H1 (cell line): ENCODE results near the gene PTPRD. TPM values are rescaled to one million over a fixed set of nuclear protein-coding genes. Genes with fewer than 3 reads are reported as not detected.

ENCODE experiments used
- CTCF ChIA-PET: fragments of 300-600 bp; sonication (Branson Sonifier 250); formaldehyde crosslinking; loops from one replicate; lab custom pipeline; 2021; ENCODE audit not compliant: partially characterized antibody; lab: Charles Lee
- POLR2A ChIA-PET: fragments of 300-600 bp; sonication (Branson Sonifier 250); formaldehyde crosslinking; loops from one replicate; lab custom pipeline; 2021; ENCODE audit warnings: inconsistent platforms; ENCODE audit not compliant: partially characterized antibody; lab: Charles Lee
- DNase-seq, 2 experiments: peaks; one replicate each; pipeline versions ENCODE4 v3.0.0 to v3.0.0-alpha.2; 2010 to 2022; ENCODE audit warnings: low spot score in 2 of 2, low read depth in 1 of 2, mixed read lengths in 1 of 2
- FAIRE-seq: peaks from 2 replicates; lab custom pipeline; 2011; peaks lifted over from hg19 to GRCh38; lab: Jason Lieb, UNC
- H2AFZ ChIP-seq: 2 replicates; pipeline ENCODE4 v1.8.1; 2012; ENCODE audit warnings: low read length, inconsistent platforms
- H2AK5ac ChIP-seq: 2 replicates; pipeline ENCODE4 v1.6.1; 2013; ENCODE audit warnings: low read depth, low read length
- H2BK120ac ChIP-seq: replicated peaks from 2 replicates; pipeline ENCODE3; 2013; ENCODE audit warnings: low read depth, low read length, inconsistent platforms
- H2BK12ac ChIP-seq: 2 replicates; pipeline ENCODE4 v1.6.1; 2013; ENCODE audit warnings: low read depth, low read length
- H2BK15ac ChIP-seq: 2 replicates; pipeline ENCODE4 v1.6.1; 2013; ENCODE audit warnings: low read length
- H2BK20ac ChIP-seq: 2 replicates; pipeline ENCODE4 v1.6.1; 2013; ENCODE audit warnings: low read length
- H2BK5ac ChIP-seq: 2 replicates; pipeline ENCODE4 v1.6.1; 2013; ENCODE audit warnings: low read depth, low read length
- H3K14ac ChIP-seq: 2 replicates; pipeline ENCODE4 v1.6.1; 2013; ENCODE audit warnings: inconsistent platforms; ENCODE audit not compliant: insufficient read length
- H3K18ac ChIP-seq: 2 replicates; pipeline ENCODE4 v1.6.1; 2013; ENCODE audit warnings: low read length; ENCODE audit errors: extremely low read depth
- H3K23ac ChIP-seq: 2 replicates; pipeline ENCODE4 v1.6.1; 2013; ENCODE audit warnings: inconsistent platforms; ENCODE audit not compliant: insufficient read length
- H3K23me2 ChIP-seq: 2 replicates; pipeline ENCODE4 v1.6.1; 2013; ENCODE audit warnings: low read depth, low read length
- H3K27ac ChIP-seq: 2 replicates; pipeline ENCODE4 v1.6.1; 2011; ENCODE audit warnings: low read depth, low read length, inconsistent platforms
- H3K27me3 ChIP-seq, 4 experiments: replicated peaks in 1 of 4; 1 replicate in 1 of 4; 2 replicates in 3 of 4; pipeline versions ENCODE4 v1.6.1 to v1.8.1; 2011 to 2013; ENCODE audit warnings: low read length in 3 of 4, mild to moderate bottlenecking in 3 of 4, inconsistent platforms in 2 of 4, mixed read lengths in 2 of 4, moderate library complexity in 1 of 4; ENCODE audit not compliant: control insufficient read depth in 3 of 4, insufficient read depth in 3 of 4; ENCODE audit errors: extremely low read depth in 1 of 4
- H3K36me3 ChIP-seq, 4 experiments: 2 replicates each; pipeline versions ENCODE4 v1.6.1 to v1.8.1; 2011 to 2013; ENCODE audit warnings: mild to moderate bottlenecking in 4 of 4, low read length in 3 of 4, moderate library complexity in 2 of 4, control low read depth in 1 of 4, inconsistent platforms in 1 of 4; ENCODE audit not compliant: insufficient read depth in 4 of 4, control insufficient read depth in 2 of 4
- H3K4ac ChIP-seq: replicated peaks from 2 replicates; pipeline ENCODE3; 2013; ENCODE audit warnings: low read length, low read depth, mixed read lengths, inconsistent platforms; ENCODE audit not compliant: insufficient read length
- H3K4me1 ChIP-seq, 4 experiments: replicated peaks in 1 of 4; 1 replicate in 1 of 4; 2 replicates in 3 of 4; pipeline versions ENCODE4 v1.6.1 to v1.8.1; 2011 to 2013; ENCODE audit warnings: low read length in 3 of 4, inconsistent platforms in 2 of 4, mixed read lengths in 1 of 4; ENCODE audit not compliant: insufficient read depth in 4 of 4, control insufficient read depth in 3 of 4
- H3K4me2 ChIP-seq, 2 experiments: 2 replicates each; pipeline versions ENCODE4 v1.6.1 to v1.8.1; 2011 to 2013; ENCODE audit warnings: low read depth in 2 of 2, low read length in 2 of 2, control low read depth in 1 of 2, inconsistent platforms in 1 of 2, mild to moderate bottlenecking in 1 of 2; ENCODE audit not compliant: insufficient read depth in 1 of 2
- H3K4me3 ChIP-seq, 4 experiments: fragments of 200-600, 300-600 bp in 1 of 4; sonication (generic), shearing (Covaris generic), sonication (Bioruptor Twin) in 1 of 4; 2 replicates each; pipeline versions ENCODE4 v1.5.1 to v1.8.1; 2011 to 2016; ENCODE audit warnings: low read length in 4 of 4, low read depth in 3 of 4, control low read depth in 2 of 4, inconsistent platforms in 2 of 4, mild to moderate bottlenecking in 2 of 4, mixed read lengths in 1 of 4, moderate library complexity in 1 of 4; ENCODE audit not compliant: insufficient read depth in 2 of 4; ENCODE audit errors: extremely low read depth in 1 of 4
- H3K56ac ChIP-seq: replicated peaks from 2 replicates; pipeline ENCODE3; 2013; ENCODE audit warnings: low read depth, mild to moderate bottlenecking, mixed read lengths, low read length, inconsistent platforms; ENCODE audit not compliant: insufficient read length
- H3K79me1 ChIP-seq: 2 replicates; pipeline ENCODE4 v1.6.1; 2013; ENCODE audit warnings: low read depth, low read length, control low read depth
- H3K79me2 ChIP-seq, 2 experiments: 2 replicates each; pipeline versions ENCODE4 v1.6.1 to v1.8.1; 2012 to 2013; ENCODE audit warnings: low read length in 2 of 2, mild to moderate bottlenecking in 2 of 2, inconsistent platforms in 1 of 2; ENCODE audit not compliant: insufficient read depth in 2 of 2, control insufficient read depth in 1 of 2
- H3K9ac ChIP-seq, 4 experiments: replicated peaks in 1 of 4; 1 replicate in 1 of 4; 2 replicates in 3 of 4; pipeline versions ENCODE4 v1.6.1 to v1.8.1; 2011 to 2013; ENCODE audit warnings: low read depth in 3 of 4, low read length in 3 of 4, control low read depth in 2 of 4, mild to moderate bottlenecking in 2 of 4, moderate library complexity in 2 of 4, inconsistent platforms in 1 of 4; ENCODE audit errors: extremely low read depth in 1 of 4
- H3K9me3 ChIP-seq, 2 experiments: 2 replicates each; pipeline versions ENCODE4 v1.6.1 to v1.8.1; 2012 to 2013; ENCODE audit warnings: mild to moderate bottlenecking in 2 of 2, moderate library complexity in 2 of 2, control low read depth in 1 of 2, inconsistent platforms in 1 of 2, low read depth in 1 of 2, low read length in 1 of 2, mixed read lengths in 1 of 2; ENCODE audit not compliant: insufficient read depth in 2 of 2
- H4K20me1 ChIP-seq, 2 experiments: replicated peaks in 1 of 2; 2 replicates each; pipeline versions ENCODE3 to v1.8.1; 2011 to 2013; ENCODE audit warnings: inconsistent platforms in 2 of 2, low read length in 2 of 2, mild to moderate bottlenecking in 1 of 2; ENCODE audit not compliant: insufficient read depth in 2 of 2, control insufficient read depth in 1 of 2
- H4K5ac ChIP-seq: 2 replicates; pipeline ENCODE4 v1.6.1; 2013; ENCODE audit warnings: low read length, low read depth, mixed read lengths, inconsistent platforms; ENCODE audit not compliant: insufficient read length
- H4K8ac ChIP-seq: 2 replicates; pipeline ENCODE4 v1.8.0; 2013; ENCODE audit warnings: mild to moderate bottlenecking, moderate library complexity, low read length, inconsistent platforms; ENCODE audit not compliant: insufficient read depth; ENCODE audit errors: extremely low read depth
- H4K91ac ChIP-seq: replicated peaks from 2 replicates; pipeline ENCODE3; 2013; ENCODE audit warnings: low read length, mixed read lengths, inconsistent platforms; ENCODE audit not compliant: insufficient read length
- ASH2L ChIP-seq: fragments of 200-600, 300-600 bp; sonication (generic); IDR thresholded peaks from one replicate; pipeline ENCODE4 v1.7.1; 2017; ENCODE audit warnings: low read length
- CEBPB ChIP-seq: IDR thresholded peaks from 2 replicates; pipeline ENCODE4 v1.6.1; 2012; ENCODE audit warnings: low read depth, low read length
- HDAC6 ChIP-seq: IDR thresholded peaks from one replicate; pipeline ENCODE4 v1.7.1; 2012; ENCODE audit warnings: low read depth, mild to moderate bottlenecking, inconsistent platforms, low read length, moderate library complexity
- POLR2AphosphoS5 ChIP-seq: IDR thresholded peaks from 2 replicates; pipeline ENCODE4 v1.6.1; 2011; ENCODE audit warnings: low read depth, low read length
- RXRA ChIP-seq: IDR thresholded peaks from 2 replicates; pipeline ENCODE4 v1.6.1; 2011; ENCODE audit warnings: low read depth, mild to moderate bottlenecking, low read length, moderate library complexity; ENCODE audit not compliant: insufficient read depth
- SAP30 ChIP-seq: fragments of 300-600 bp; sonication (generic); IDR thresholded peaks from 2 replicates; pipeline ENCODE4 v1.7.1; 2012; ENCODE audit warnings: low read length, moderate library complexity, mild to moderate bottlenecking, inconsistent platforms; ENCODE audit not compliant: insufficient read depth, insufficient replicate concordance
- SIN3A ChIP-seq, 2 experiments: IDR thresholded peaks in 1 of 2; conservative IDR thresholded peaks in 1 of 2; 2 replicates each; pipeline ENCODE4 v1.6.1; 2011 to 2012; ENCODE audit warnings: low read length in 2 of 2, improper control_type of control experiment in 1 of 2, low read depth in 1 of 2, mild to moderate bottlenecking in 1 of 2
- SP4 ChIP-seq: IDR thresholded peaks from 2 replicates; pipeline ENCODE4 v1.6.1; 2012; ENCODE audit warnings: low read length, inconsistent platforms
- TAF7 ChIP-seq: optimal IDR thresholded peaks from 2 replicates; pipeline ENCODE3; 2011; ENCODE audit warnings: low read depth, mild to moderate bottlenecking, inconsistent platforms, low read length, moderate library complexity, borderline replicate concordance
- TBP ChIP-seq: IDR thresholded peaks from 2 replicates; pipeline ENCODE4 v1.6.1; 2011; ENCODE audit warnings: low read depth, low read length, improper control_type of control experiment
- WGBS, 2 experiments: shearing (Covaris generic) in 1 of 2; methylation state at CpG; one replicate each; pipeline versions ENCODE4 v1.1.6 to v1.1.7; 2013 to 2015; ENCODE audit warnings: low lambda C conversion rate in 2 of 2, mixed read lengths in 2 of 2, inconsistent platforms in 1 of 2, low coverage in 1 of 2, missing lambda C conversion rate in 1 of 2; ENCODE audit not compliant: insufficient replicate concordance in 2 of 2, insufficient coverage in 1 of 2, insufficient read length in 1 of 2; ENCODE audit errors: extremely low coverage in 1 of 2, missing lambda C conversion rate in 1 of 2; 5-methylcytosine and 5-hydroxymethylcytosine counted together
- polyA plus RNA-seq, 7 experiments: library from polyadenylated mRNA; depleted of rRNA in 3 of 7; stranded (reverse) in 5 of 7; unstranded in 2 of 7; fragments of >200 nt in 5 of 7; fragments of 200-250 nt in 2 of 7; gene quantifications; 1 replicate in 5 of 7; 2 replicates in 1 of 7; 4 replicates in 1 of 7; pipeline versions ENCODE4 v1.2.1 to v1.2.3, GENCODE V29; 2011 to 2013; ENCODE audit warnings: missing spikeins in 2 of 7, mixed read lengths in 2 of 7
- total RNA-seq: library from RNA; stranded (reverse); fragmentation: NEBNext Ultra II Directional; extraction: Animal tissue kit (Norgen Biotek cat#: 25700); gene quantifications from 2 replicates; pipeline ENCODE4 v1.2.1, GENCODE V29; 2021
- TF ChIP-seq, protein P1 (sequence below): IDR thresholded peaks from 2 replicates; pipeline ENCODE4 v1.6.1; 2012; ENCODE audit warnings: low read length, inconsistent platforms
- TF ChIP-seq, protein P2 (sequence below): IDR thresholded peaks from 2 replicates; pipeline ENCODE4 v1.6.1; 2011; ENCODE audit warnings: low read length, improper control_type of control experiment

The PTPRD gene
- total and polyA plus RNA-seq, 2 of the 8 experiments (the other 6 are each of a cell fraction or from before 2014, with no cell fraction given): 17.2 to 77.0 TPM

DNA sequence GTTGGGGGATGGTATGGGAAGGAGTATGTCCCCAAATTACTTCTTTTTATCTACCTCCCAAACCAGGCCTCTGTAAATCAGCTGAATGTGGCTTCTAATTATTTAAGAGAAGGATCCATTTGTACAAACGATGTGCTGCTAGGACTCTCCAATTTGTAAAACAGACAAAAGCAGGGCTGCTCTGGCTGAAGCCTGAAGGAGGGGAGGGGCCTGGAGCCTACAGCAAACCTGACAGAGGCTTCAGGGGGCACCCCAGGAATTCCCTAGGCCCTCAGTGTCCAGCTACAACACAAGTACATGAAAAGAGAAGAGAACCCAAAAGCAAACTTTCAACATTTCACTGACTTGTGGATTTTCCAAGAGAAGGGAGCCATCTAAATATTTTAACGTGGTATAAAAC, 1873.9 kb downstream of the PTPRD start:
- no peaks in the 10 kb centered on the region for H3K27me3 ChIP-seq
- no peak overlapping the region for H2BK5ac ChIP-seq
- no peak overlapping the region for H3K27ac ChIP-seq
- H2BK20ac ChIP-seq: no peak overlapping the region
- H3K4ac ChIP-seq: no peak overlapping the region
- FAIRE-seq (no peak), DNase-seq (no peak)
- H3K23ac ChIP-seq: no peak overlapping the region
- no peak overlapping the region for H3K4me3 ChIP-seq
- no peaks in the 10 kb centered on the region for H3K79me1 ChIP-seq
- H3K4me2 ChIP-seq: no peak overlapping the region
- no peaks in the 10 kb centered on the region for H4K20me1 ChIP-seq
- H4K8ac ChIP-seq: no peak overlapping the region
- no peak overlapping the region for H2AK5ac ChIP-seq
- no peak overlapping the region for H4K5ac ChIP-seq
- H2BK15ac ChIP-seq: no peak overlapping the region
- no peak overlapping the region for H3K18ac ChIP-seq
- H3K9ac ChIP-seq: no peak overlapping the region
- POLR2A ChIA-PET: no interaction called here
- H3K36me3 ChIP-seq: no peaks in the 10 kb centered on the region
- H3K79me2 ChIP-seq: peaks cover 0 to 3% of the 10 kb centered on the region in 2 experiments; a peak in 2 of 4 replicates
- H3K9me3 ChIP-seq: no peaks in the 10 kb centered on the region
- CTCF ChIA-PET: no interaction called here
- no peak overlapping the region for H2BK120ac ChIP-seq
- H3K23me2 ChIP-seq: no peaks in the 10 kb centered on the region
- H2BK12ac ChIP-seq: no peak overlapping the region
- H3K14ac ChIP-seq: no peak overlapping the region
- WGBS, 2 experiments: 80% methylated on average over 2 of the region's 2 CpGs; no CpG with 5 or more reads in 1 of the 2 experiments
- H3K56ac ChIP-seq: no peak overlapping the region
- H4K91ac ChIP-seq: no peak overlapping the region
- H3K4me1 ChIP-seq: peaks cover 0 to 12% (median 7%) of the 10 kb centered on the region in 4 experiments; a peak in 5 of 7 replicates
- no peak overlapping the region for H2AFZ ChIP-seq
- no peak for TF ChIP-seq SIN3A (conservative IDR thresholded peaks at IDR 0.05 in 1 of 2, IDR thresholded peaks at IDR 0.05 in 1 of 2; ENCODE audit: low read depth in 1 of 2, low read length in 2 of 2)
- no peak for TF ChIP-seq TAF7
- no peak for TF ChIP-seq POLR2AphosphoS5
- TF ChIP-seq CEBPB: no peak
- TF ChIP-seq, protein P1, sequence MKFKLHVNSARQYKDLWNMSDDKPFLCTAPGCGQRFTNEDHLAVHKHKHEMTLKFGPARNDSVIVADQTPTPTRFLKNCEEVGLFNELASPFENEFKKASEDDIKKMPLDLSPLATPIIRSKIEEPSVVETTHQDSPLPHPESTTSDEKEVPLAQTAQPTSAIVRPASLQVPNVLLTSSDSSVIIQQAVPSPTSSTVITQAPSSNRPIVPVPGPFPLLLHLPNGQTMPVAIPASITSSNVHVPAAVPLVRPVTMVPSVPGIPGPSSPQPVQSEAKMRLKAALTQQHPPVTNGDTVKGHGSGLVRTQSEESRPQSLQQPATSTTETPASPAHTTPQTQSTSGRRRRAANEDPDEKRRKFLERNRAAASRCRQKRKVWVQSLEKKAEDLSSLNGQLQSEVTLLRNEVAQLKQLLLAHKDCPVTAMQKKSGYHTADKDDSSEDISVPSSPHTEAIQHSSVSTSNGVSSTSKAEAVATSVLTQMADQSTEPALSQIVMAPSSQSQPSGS: no peak
- TF ChIP-seq SAP30: no peak
- no peak for TF ChIP-seq ASH2L
- no peak for TF ChIP-seq TBP
- no peak for TF ChIP-seq SP4
- TF ChIP-seq, protein P2, sequence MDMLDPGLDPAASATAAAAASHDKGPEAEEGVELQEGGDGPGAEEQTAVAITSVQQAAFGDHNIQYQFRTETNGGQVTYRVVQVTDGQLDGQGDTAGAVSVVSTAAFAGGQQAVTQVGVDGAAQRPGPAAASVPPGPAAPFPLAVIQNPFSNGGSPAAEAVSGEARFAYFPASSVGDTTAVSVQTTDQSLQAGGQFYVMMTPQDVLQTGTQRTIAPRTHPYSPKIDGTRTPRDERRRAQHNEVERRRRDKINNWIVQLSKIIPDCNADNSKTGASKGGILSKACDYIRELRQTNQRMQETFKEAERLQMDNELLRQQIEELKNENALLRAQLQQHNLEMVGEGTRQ: no peak
- no peak for TF ChIP-seq HDAC6
- no peak for TF ChIP-seq RXRA
